NCI-H82 (cell line): ENCODE measurements around the gene AVP.
"Not testable (repeated sequence)": the region's sequence is repeated elsewhere in the genome, so short reads cannot be mapped to it uniquely, and the experiment has no call there.

Source experiments
- DNase-seq: peaks from one replicate; lab custom pipeline; 2025; lab: John Stamatoyannopoulos, UW

Gene AVP, protein sequence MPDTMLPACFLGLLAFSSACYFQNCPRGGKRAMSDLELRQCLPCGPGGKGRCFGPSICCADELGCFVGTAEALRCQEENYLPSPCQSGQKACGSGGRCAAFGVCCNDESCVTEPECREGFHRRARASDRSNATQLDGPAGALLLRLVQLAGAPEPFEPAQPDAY

DNA sequence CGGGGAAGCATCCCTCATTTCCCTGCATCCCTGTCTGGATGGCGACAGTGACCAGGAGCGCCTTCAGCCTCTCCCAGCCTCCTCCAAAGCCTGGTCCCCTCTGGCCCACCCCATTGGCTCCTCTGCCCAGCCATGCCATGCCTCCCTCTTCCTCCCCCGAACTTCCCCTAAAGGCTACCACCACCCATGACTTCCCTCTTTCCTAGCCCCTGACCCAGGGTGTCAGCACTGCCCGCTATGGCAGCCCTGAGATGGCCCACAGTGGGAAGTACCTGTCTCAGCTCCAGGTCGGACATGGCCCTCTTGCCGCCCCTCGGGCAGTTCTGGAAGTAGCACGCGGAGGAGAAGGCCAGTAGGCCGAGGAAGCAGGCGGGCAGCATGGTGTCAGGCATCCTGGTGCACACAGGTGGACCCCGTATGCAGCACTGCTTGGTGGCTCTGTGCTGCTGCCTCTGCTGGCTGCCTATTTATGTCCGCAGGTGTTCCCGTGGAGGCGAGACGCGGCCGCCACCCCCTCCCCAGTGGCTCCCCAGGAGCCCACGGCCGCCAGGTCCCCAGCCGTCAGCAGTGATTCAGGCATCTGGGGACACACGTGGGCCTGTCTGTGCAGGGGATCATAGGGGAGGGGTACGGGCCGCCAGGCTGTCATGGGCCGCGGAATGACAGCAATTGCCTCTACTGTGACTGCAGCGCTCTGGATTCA lies at the start of gene AVP:
Gene AVP (minus strand): TSS at position 442 of the 703 bp plus-strand sequence. CDS start 50 bp downstream, at position 392.
- no peak for DNase-seq

GRCh38 chr20:3134151-3134550 lies 49.6 kb upstream of the AVP start:
- no peak for DNase-seq

DNA sequence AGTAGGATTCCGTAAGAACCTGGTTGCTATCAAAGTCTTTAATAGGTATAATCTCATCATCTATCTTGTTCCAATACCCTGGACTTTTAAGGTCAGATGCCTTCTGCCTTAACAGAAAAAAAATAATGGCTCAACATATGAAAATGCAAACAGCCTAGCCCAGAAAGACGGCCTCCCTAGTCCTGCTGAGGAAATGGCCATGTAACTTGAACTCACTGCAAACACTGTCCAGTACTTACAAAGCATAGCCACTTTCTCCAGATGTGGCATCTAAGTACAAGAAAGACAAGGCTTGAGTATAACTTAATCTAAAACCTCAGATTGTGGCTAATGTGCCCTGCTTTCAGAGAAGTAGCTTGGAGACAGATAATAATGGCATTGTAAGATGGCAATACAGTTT lies 48.6 kb upstream of the AVP start:
- no peak for DNase-seq

DNA sequence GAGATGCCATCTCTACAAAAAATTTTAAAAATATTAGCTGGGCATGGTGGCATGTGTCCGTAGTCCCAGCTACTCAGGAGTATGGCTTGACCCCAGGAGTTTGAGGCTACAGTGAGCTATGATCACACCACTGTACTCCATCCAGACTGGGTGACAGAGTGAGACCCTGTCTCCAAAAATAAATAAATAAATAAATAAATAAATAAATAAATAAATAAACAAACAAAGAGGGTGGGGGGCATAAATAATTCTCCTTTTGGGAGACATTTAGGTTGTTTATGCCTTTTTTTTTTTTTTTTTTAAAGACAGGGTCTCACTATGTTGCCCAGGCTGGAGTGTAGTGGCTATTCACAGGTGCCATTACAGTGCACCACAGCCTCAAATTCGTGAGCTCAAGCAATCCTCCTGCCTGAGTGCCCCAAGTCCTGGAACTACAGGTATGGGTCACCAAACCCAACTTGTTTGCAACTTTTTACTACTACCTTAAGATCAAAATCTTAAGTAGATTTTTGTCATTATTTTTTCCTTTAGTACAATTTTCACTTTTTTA lies 45.6 kb upstream of the AVP start:
- no peak for DNase-seq

DNA sequence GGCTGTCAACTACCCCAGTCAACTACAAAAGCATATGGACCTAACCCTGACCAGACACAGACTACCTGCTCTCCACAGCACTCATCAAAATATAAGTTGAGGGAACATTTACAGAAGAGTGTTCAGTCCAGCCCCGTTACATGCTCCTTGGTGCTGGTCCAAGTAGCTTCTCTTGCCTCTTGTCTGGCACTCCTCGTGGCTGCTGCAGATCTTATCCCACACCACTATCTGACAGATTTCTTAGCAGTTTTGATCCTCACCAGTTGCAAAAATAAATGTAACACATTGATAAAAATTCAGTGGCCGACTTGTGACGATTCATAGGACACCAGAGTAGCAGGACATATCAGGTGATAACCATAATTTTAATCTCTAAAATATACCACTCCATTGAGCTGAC lies 44.6 kb upstream of the AVP start:
- no peak for DNase-seq

- DNase-seq = peak; percentile 48
These were observed 43.9 kb upstream of the AVP start for GRCh38 chr20:3128275-3128984.

- DNase-seq = no peak
These were observed 42.0 kb upstream of the AVP start for GRCh38 chr20:3126527-3126859.

DNA sequence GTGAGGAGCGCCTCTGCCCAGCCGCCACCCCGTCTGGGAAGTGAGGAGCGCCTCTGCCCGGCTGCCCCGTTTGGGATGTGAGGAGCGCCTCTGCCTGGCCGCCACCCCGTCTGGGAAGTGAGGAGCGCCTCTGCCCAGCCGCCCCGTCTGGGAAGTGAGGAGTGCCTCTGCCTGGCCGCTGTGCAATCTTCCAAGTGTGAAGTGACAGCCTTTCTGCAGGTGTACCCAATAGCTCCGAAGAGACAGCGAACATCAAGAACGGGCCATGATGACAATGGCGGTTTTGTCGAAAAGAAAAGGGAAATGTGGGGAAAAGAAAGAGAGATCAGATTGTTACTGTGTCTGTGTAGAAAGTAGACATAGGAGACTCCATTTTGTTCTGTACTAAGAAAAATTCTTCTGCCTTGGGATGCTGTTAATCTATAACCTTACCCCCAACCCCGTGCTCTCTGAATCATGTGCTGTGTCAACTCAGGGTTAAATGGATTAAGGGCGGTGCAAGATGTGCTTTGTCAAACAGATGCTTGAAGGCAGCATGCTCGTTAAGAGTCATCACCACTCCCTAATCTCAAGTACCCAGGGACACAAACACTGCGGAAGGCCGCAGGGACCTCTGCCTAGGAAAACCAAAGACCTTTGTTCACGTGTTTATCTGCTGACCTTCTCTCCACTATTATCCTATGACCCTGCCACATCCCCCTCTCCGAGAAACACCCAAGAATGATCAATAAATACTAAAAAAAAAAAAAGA lies 41.4 kb upstream of the AVP start:
- not testable (repeated sequence) for DNase-seq

DNA sequence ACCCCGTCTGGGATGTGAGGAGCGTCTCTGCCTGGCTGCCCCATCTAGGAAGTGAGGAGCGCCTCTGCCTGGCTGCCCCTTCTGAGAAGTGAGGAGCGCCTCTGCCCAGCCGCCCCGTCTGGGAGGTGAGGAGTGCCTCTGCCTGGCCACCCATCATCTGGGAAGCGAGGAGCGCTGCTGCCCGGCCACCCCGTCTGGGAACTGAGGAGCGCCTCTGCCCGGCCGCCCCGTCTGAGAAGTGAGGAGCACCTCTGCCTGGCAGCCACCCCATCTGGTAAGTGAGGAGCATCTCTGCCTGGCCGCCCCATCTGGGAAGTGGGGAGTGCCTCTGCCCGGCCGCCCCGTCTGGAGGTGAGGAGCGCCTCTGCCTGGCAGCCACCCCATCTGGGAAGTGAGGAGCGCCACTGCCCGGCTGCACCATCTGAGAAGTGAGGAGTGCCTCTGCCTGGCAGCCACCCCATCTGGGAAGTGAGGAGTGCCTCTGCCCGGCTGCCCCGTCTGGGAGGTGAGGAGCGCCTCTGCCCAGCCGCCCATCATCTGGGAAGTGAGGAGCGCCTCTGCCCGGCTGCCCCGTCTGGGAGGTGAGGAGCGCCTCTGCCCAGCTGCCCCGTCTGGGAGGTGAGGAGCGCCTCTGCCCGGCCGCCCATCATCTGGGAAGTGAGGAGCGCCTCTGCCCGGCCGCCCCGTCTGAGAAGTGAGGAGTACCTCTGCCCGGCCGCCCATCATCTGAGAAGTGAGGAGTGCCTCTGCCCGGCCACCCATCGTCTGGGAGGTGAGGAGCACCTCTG lies 40.4 kb upstream of the AVP start:
- not testable (repeated sequence) for DNase-seq

- not testable (repeated sequence) for DNase-seq
These were observed 39.6 kb upstream of the AVP start for GRCh38 chr20:3124163-3124562.

GRCh38 chr20:3123542-3123941 lies 39.0 kb upstream of the AVP start:
- DNase-seq = no peak

- DNase-seq = no peak
These were observed 37.6 kb upstream of the AVP start for GRCh38 chr20:3121955-3122610.

DNA sequence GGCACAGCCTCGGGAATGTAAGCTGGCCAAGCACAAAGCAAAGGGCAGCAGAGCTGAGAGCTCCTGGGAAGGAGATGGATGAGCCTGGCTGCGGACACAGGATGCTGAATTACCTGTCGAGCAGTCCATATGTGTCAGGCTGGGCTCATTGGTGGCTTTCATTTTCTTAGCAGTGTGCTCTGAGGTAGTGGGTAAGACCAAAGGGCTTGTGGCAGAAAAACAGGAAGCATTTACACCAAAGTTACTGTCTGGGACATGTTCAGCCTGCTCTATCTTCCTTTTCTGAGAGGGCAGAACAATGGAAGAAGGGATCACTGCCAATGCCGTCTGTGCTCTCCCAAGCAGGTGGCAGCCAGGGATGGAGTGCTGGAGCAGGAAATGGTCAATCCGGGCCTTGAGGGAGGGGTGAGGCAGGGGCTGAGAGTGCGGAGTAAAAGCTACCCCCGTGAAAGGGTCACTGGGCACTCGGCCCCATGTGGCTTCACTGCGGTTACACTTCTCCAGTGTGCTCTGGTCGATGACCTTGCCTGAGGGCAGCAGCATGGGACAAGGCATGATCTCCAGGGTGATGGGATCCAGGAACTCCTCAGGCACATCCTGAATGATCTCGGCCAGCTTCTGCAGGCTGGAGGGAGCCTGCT lies 36.9 kb upstream of the AVP start:
- DNase-seq = no peak

- no peak for DNase-seq
These were observed 34.5 kb upstream of the AVP start for GRCh38 chr20:3119044-3119443.

- peak; percentile 35 for DNase-seq
These were observed 33.4 kb upstream of the AVP start for GRCh38 chr20:3117839-3118379.

GRCh38 chr20:3116341-3116740 lies 31.8 kb upstream of the AVP start:
- DNase-seq = no peak

- peak; percentile 75 for DNase-seq
These were observed 30.9 kb upstream of the AVP start for GRCh38 chr20:3115190-3116107.

DNA sequence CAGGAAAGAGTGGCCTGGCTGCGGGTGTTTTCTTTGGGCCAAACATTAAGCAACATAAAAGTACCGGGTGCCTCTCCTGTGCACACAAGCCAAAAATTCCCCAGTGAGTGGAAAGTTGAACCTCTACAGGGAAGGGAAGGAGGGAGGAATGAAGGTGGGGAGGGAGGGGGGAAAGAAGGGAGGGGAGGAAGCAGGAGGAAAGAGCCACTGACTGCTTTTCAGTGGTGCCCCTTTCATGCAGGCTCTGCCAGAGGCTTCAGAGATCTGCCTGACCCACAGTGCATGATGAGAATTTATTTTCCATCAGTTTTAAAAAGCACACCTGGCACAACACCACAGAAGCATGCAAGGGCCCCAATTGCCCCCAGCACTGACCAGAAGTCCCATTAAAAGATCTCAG lies 27.5 kb upstream of the AVP start:
- DNase-seq = no peak

- DNase-seq = no peak
These were observed 27.0 kb upstream of the AVP start for GRCh38 chr20:3111507-3111906.
